GM13976 (cell line): ENCODE measurements around the gene SLC17A9.

ENCODE experiments used
- DNase-seq: peaks from one replicate; pipeline ENCODE4 v3.0.0; 2012; ENCODE audit warnings: low spot score
- in situ Hi-C: fragments of 300-500 bp; cut with MboI; formaldehyde crosslinking; loops from one replicate; pipeline ENCODE4 v1.12.0; 2022; ENCODE audit warnings: low sequenced_read_pairs, mixed read lengths, inconsistent platforms; ENCODE audit not compliant: unreplicated experiment
- TF ChIP-seq, protein P1 (sequence below): IDR thresholded peaks from 2 replicates; pipeline ENCODE4 v1.5.1; 2012; ENCODE audit warnings: borderline replicate concordance, mild to moderate bottlenecking; ENCODE audit not compliant: insufficient read depth; ENCODE audit errors: extremely low read depth, missing control alignments, control extremely low read depth

The SLC17A9 gene

DNA sequence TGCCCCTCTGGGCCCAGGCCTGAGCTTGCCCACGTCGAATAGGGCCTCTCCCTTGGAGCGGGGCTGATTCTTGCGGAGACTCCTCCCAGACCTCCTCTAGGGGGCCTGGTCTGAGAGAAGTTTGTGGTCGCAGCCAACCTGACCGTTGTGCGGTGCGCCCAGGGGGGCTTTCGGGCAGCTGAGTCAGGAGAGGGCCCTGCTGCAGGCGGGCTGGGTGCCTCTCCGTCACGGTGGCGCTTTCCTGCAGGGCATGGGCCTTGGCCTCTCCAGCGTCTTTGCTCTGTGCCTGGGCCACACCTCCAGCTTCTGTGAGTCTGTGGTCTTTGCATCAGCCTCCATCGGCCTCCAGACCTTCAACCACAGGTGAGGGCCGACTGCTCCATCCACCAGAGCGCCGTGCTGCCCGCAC is 12.9 kb downstream of the SLC17A9 start:
- DNase-seq: no peak
- in situ Hi-C loops: no loop called here
- TF ChIP-seq, protein P1, sequence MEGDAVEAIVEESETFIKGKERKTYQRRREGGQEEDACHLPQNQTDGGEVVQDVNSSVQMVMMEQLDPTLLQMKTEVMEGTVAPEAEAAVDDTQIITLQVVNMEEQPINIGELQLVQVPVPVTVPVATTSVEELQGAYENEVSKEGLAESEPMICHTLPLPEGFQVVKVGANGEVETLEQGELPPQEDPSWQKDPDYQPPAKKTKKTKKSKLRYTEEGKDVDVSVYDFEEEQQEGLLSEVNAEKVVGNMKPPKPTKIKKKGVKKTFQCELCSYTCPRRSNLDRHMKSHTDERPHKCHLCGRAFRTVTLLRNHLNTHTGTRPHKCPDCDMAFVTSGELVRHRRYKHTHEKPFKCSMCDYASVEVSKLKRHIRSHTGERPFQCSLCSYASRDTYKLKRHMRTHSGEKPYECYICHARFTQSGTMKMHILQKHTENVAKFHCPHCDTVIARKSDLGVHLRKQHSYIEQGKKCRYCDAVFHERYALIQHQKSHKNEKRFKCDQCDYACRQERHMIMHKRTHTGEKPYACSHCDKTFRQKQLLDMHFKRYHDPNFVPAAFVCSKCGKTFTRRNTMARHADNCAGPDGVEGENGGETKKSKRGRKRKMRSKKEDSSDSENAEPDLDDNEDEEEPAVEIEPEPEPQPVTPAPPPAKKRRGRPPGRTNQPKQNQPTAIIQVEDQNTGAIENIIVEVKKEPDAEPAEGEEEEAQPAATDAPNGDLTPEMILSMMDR: no peak

DNA sequence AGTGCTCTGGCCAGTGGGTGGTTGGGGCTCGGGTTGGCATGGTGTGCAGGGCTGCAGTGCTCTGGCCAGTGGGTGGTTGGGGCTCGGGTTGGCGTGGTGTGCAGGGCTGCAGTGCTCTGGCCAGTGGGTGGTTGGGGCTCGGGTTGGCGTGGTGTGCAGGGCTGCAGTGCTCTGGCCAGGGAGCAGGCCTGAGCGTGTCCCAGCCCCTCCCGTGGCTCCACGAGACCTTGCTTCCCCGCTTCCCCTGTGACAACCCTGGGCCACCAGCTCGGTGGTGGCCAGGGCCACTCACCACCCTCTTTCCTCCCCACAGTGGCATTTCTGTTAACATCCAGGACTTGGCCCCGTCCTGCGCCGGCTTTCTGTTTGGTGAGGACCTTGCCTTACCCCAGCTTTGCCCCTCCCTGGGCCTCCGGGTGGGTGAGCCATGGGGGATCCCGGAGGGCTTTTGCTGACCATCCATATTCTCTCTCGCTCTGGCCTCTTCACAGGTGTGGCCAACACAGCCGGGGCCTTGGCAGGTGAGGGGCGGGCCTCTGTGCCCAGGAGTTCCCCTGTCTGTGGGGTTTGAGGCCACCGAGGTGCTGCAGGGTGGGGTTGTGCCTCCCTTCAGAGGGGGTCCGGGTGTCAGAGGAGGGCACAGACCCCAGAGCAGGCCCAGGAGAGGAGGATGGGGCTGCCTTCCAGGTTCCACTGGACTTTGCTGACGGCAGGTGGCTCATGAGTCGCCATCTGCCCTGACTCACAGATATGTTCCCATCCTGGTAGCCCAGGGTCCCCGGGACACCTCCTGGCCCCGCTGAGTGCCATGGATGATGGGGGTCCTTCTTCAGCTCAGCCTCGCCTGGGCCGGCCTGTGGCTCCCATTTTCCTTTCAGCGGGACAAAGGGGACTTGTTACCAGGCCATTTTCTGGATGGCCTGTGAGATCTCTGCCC is 14.0 kb downstream of the SLC17A9 start:
- TF ChIP-seq, protein P1: no peak
- in situ Hi-C loops: no loop called here
- DNase-seq: no peak

DNA sequence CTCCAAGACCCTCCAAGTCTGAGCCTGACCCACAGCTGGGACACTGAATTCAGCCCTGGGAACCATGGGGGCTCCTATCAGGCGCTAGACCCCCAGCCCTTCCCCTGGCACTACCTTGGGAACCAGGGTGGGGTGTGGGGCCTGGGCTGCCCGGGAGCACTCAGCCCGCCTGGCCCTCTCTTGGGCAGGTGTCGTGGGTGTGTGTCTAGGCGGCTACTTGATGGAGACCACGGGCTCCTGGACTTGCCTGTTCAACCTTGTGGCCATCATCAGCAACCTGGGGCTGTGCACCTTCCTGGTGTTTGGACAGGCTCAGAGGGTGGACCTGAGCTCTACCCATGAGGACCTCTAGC is 14.6 kb downstream of the SLC17A9 start:
- TF ChIP-seq, protein P1: no peak
- in situ Hi-C loops: no loop called here
- no peak for DNase-seq

DNA sequence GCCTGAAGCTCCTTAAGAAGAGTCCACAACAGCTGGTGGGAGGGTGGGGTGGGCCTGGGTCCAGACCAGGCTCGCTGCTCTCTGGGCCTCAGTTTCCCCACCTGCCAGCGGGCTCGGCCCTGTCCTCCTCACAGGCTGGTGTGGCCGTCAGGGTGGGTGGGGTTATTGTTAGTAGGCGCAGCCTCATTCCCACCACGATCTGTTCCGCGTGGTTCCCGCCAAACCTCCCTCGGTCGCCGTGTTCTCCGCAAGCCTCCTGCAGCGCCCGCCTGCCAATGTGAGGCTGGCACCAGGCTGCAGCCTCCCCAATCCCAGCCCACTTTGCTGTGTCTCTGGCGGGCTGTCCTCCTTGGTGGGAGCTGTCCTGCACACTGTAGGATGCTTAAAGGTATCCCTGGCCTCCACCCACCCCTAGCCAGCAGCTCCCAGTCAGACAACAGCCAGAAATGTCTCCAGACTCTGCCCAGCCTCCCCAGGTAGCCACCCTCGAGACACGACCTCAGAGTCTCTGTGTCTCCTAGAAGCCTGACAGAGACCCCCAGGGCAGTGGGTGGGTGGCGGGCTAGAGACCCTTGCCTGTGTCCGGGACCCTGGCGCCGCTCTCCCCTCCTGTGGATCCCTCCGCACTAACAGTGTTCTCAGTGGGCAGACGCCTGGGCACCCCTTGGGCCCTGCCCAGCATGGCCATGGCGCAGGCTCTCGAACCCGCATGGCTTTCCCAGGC is 15.3 kb downstream of the SLC17A9 start:
- in situ Hi-C loops: no loop called here
- TF ChIP-seq, protein P1: no peak
- DNase-seq: no peak

DNA sequence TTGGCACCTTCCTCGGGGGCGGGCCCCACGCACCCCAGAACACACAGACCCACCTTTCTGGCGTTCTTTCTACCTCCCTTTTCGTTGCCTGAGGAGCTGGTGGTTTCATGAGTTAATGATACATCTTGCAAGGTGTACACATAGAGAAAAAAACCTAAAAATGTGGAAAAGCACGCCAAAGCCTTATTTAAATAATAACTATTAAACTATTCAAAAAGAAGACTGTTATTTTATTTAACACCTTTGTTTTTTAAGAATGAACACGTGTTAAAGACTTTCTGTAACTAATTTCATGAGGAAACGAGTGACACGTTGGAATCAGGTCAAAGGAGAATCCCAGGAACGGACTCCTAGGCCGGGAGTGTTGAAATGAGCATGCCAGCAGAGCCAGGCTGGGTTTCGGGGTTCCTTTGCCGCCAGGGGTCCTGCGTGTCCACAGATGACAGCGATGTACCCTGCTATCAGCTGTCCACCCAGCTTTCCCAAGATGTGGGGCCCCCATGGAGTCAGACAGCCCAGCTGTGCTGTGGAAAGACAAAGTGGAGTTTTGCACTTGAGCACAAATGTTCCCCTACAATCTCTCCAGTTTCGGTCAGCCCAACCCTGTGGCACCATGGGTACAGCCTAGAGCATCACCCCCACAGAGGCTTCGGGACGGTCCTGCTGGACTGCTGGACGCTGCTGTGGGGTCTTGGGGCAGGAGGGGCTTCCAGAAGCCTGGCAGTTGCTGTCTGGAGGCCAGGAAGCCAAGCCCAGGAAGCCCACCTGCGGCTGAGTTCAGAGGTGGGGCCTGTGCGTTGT is 16.1 kb downstream of the SLC17A9 start:
- in situ Hi-C loops: no loop called here
- no peak for DNase-seq
- TF ChIP-seq, protein P1: no peak

DNA sequence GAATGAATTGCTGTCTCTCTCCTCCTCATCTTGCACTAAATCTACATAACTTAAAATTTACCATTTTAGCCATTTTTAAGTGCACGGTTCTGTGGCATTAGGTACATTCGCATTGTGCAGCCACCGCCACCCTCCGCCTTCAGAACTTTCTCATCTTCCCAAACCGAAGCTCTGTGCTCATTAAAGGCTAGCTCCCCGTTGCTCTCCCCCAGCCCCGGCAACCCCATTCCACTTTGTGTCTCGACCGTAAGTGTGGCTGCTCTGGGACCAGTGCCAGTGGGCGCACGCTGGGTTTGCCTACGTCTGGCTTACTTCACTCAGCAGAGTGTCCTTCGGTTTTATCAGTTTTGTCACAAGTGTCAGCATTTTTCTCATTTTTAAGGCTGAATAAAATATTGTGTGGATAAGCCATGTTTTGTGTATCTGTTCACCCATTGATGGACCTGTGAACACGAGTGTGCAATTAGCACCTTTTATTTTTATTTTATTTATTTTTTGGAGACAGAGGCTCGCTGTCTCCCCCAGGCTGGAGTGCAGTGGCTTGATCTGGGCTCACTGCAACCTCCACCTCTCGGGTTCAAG is 16.8 kb downstream of the SLC17A9 start:
- TF ChIP-seq, protein P1: no peak

More for the DNA sequence above, 16.8 kb downstream of the SLC17A9 start:
- DNase-seq: no peak
- in situ Hi-C loops: no loop called here
